GM18499 (cell line): Measurements from ENCODE around the gene TPO.
"Not testable (repeated sequence)": the region's sequence is repeated elsewhere in the genome, so short reads cannot be mapped to it uniquely, and the experiment has no call there.

Experiments
- ATAC-seq: cut with Tn5 transposase; IDR thresholded peaks from one replicate; pipeline ENCODE4 v1.9.1; 2021; ENCODE audit warnings: moderate number of reproducible peaks; ENCODE audit not compliant: insufficient read depth, unreplicated experiment

Gene TPO

DNA sequence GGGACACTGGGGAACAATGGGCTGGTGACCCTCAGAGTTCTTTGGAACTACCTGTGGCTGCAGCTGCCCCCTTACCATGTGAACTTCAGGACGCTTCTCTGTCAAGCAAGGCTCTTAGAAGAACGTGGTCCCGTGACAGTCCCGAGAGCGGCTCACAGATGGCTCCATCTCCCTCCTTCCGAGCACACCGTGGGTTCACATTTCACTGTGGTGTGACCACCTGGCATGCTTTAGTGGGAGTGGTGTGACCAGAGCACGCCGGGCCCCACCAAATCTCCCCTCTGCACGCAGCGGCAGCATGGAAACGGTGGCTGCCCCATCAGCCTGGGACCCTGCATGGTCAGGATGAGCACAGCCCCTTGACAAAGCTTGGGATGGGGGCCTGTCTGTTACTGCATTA lies 9.7 kb upstream of the TPO start:
- no peak for ATAC-seq

DNA sequence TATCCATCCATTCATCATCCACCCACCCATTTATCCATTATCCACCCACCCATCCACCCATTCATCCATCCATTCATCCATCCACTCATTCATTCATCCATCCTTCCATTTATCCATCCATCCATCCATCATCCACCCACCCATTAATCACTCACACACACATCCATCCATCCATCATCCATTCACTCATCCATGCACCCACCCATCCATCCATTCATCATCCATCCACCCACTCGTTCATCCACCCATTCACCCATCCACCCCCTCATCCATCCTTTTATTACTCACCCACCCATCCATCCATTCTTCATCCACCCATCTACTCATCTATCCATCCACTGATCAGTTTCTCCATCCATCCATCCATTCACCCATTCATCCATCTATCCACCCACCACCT lies 8.1 kb upstream of the TPO start:
- ATAC-seq, result no peak

DNA sequence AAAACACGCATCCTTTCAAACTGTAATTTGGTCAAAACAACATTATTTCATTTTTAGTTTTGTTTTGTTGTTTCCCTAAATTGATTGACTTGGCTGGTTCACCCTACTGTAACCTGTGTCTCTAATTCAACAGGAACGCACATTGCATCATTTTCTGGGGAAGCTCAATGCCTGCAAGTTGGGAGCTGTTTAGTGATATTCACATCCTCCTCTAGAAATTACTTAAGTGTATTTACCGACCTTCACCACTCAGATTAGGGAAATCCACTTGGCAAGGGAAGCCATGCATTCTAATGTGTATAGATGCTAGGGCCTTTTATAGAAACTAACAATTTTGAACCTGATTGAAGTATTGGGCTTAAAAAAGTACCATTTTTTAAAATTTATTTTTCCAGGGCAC lies 7.3 kb upstream of the TPO start:
- ATAC-seq, result no peak

DNA sequence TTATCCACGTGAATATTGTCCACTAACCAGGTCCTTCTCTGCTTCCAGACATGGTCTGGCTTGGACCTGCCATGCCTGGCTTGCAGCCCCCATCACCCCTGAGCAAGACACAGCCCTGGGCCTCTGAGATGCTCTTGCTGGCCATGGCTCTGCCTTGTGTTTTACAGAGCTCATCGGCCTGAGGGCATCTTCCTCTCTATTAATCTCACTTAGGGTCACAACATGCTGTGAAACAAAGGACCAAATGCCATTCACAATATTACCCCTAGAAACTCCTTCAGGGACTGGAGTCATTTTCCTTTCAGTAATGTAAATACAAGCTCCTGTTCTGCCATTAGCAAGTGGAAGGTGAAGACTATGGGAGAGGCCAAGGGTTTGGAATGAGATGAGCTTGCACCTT lies 6.8 kb upstream of the TPO start:
- ATAC-seq, result no peak

DNA sequence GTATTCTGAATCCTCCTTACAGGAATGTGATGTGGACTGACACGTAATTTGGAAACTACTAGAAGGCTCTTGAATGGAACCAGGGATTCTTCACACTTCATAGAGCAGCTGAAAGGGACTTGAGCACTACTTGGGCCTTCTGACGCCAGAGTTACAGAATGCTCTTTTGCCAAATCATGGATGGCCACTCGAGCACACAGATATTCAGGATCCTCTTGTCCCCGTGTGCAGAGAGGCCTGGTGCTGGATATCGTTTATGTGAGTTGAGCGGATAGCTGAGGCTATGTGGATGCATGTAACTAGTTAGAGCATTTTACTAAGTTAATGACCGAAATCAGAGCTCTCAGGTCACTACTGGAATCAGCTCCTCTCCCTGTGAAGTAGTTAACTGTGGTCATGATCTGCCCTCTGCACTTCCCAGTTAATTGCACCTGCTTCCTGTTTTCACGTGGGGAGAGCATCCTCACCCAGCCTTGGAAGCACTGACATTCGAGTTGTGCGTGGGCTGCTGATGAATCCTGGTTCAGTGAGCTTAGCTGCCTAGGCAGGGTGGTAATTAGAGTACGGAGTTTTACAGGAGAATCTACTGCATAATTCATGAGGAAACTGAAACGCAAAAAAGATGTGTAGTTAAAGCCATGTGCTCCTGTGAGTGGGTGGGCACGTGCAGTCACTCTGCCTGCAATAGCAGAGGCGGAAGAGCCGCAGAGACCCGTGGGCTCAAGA lies 5.2 kb upstream of the TPO start:
- ATAC-seq, result no peak

DNA sequence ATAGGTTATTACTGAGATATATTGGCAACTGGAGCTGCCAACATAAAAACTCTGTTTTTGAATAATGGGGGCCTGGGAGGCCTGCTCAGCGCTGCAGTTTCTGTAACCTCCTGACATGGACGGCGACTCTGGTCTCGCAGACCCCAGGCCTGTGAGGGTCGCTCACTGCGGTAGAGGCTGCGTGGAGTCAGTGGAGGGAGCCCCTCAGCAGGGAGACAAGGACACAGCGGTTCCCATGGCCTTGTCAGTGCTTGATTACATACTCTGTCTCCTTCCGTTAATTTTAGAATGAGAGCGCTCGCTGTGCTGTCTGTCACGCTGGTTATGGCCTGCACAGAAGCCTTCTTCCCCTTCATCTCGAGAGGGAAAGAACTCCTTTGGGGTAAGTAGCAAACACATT lies 858 bp downstream of the TPO start:
- ATAC-seq, result no peak

DNA sequence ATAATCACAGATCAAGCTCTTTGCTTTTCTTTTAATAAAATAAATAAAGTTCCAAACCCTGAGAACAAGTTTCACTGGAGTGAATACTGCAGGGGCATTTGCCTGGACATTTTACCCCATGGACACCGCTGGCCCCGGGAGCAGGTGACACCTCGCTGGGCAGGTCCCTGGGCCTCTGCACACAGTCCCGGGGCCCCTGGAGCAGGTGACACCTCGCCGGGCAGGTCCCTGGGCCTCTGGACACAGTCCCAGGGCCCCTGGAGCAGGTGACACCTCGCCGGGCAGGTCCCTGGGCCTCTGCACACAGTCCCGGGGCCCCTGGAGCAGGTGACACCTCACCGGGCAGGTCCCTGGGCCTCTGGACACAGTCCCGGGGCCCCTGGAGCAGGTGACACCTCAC lies 1.6 kb downstream of the TPO start:
- not testable (repeated sequence) for ATAC-seq

DNA sequence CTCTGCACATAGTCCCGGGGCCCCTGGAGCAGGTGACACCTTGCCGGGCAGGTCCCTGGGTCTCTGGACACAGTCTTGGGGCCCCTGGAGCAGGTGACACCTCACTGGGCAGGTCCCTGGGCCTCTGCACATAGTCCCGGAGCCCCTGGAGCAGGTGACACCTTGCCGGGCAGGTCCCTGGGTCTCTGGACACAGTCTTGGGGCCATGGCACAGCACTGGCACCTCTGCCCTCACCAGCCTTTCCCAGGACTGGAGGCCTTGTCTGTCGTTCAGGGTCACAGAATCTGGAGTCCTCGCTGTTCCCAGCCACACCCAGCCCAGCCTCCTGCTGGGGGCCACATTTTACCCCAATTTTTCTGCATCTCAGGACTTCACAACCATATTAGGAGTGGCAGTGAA lies 2.2 kb downstream of the TPO start:
- ATAC-seq, result no peak

DNA sequence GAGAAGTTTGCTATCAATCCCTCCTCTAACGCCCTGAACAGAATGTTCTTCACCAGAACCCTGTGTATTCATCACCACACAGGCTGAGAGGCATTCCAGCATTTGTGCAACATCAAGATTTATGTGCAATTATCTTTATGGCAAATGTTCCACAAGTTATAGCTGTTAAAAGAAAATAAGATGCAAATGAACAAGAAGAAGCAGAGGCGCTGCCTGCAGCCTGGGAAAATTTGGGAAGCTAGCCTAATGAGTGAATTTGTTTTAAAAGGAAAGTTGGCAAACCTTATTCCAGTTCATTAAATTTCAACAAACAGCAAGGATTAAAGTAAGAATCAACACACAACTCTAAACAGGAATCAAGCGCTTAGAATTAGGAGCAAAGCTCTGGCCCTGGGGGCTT lies 5.3 kb downstream of the TPO start:
- no peak for ATAC-seq

DNA sequence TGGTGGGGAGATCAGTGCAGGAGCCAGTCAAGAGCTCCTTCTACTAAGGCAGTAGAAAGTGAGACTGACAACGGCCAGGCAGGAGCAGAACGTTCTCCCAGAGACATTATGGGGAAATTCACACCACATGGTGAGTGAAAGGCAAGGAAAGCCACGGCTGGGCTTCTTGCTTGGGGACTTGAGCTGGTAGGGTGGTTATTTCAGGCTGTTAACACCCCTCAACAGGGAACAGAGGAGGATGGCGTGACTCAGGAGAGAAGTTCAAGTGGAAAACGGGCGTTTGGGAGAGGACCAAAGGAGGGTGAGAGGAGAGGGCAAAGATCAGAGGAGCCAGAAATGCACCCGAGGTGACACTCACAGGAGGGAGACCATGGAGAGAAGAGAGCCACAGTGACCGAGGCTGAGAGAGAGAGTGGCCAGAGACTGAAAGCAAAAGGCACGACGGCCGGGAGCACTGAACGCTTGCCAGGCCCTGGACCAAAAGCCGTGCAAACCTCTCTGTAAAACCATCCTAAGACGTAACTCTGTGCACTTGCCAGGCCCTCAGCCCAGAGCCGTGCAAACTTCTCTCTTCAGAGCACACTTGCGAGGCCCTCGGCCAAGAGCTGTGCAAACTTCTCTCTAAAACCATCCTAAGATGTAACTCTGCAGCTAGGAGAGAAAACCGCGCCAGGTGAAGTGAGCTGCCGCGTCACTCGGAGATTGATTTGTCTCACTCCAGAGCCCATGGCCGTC lies 7.7 kb downstream of the TPO start:
- ATAC-seq, result no peak

DNA sequence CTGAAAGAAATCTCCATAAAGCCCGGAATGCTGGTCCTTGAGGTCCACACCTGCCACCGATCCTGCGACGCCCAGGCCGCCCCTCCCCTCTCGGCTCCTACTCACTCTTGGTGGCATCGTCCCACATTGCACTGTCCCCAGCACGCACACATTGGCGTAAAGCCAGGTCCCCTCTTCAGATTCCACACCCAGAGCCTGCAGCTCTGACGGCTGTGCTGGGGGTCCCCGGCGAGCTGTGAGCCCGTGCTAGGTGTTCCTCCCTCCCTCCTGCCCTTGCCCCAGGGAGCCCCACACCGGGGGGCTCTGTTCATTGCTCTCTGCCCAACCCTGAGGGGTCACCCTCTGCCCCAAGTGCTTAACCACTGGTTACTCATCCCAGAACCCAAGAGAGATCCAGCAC lies 8.5 kb downstream of the TPO start:
- ATAC-seq, result no peak

DNA sequence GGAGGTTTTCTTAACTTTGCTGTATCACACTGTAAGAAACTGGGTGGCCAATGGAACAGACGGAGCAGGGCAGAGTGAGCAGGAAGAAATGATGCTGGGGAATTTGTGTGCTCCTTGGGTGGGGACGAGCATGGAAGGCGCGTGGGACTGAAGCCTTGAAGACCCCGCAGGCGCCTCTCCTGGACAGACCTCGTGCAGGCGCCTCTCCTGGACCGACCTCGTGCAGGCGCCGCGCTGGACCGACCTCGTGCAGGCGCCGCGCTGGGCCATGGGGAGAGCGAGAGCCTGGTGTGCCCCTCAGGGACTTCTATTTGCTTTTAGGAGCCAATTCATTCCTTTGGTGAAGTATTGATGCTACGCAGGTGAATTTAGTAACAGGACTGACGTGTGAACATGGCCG lies 8.9 kb downstream of the TPO start:
- ATAC-seq, result no peak

DNA sequence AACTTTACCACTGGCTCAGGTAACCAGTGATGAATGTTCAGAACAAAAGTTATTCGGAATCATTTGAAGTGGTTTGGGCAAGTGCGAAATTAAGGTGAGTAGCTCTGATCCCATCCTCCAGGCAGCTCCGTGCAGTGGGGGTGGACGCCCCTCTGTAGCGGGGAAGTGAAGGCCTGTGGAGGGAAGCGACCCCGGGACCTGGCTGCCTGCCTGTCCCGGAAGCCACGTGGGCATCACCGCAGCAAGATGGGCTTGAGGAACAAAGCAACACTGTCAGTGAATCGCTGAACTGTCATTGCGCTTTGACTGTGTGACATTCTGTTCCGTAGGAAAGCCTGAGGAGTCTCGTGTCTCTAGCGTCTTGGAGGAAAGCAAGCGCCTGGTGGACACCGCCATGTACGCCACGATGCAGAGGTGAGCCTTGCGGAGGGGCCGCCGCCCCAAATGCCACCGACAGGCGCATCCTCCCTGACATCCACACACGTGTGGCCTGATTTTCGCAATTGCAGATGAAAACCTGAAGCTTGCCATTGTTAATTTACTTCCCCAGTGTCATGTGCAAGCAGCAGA lies 9.5 kb downstream of the TPO start:
- ATAC-seq, result no peak

DNA sequence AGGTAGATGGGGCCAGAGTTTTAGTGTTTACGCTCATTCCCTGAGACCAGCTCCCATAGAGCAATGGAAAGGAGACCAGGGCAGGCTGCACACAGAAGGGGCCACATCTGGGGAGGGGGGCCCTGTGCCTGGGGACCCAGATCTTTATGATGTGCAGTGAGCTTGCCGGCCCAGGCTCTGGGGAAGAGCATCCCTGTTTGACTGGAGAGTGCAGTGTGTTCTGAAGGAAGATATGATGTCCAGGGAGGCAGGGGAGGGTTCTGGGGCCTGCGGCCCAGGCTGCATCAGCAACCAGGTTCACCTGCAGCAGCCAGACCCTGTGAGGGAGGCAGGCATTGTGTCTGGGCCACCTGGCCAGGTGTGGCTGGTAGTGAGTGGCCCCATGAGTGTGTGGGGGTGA lies 13.8 kb downstream of the TPO start:
- ATAC-seq, result no peak

DNA sequence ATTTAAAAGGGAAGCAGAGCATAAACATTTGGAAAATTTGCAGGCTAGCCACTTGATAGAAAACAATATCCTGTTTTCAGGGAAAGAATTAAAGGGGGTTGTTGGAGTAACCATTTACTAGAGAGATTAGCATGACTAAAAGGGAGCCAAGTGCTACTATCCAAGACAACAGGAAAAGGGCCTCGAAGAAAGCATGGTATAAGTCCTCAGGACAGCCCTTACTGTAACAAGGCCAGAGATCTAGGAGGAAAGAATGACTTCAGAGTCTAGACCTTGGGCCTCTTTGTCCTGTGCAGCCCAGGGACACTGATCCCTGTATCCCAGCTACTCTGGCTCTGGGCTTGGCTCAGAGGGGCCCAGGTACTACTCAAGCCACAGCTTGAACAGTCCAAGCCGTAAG lies 16.6 kb downstream of the TPO start:
- ATAC-seq, result no peak

DNA sequence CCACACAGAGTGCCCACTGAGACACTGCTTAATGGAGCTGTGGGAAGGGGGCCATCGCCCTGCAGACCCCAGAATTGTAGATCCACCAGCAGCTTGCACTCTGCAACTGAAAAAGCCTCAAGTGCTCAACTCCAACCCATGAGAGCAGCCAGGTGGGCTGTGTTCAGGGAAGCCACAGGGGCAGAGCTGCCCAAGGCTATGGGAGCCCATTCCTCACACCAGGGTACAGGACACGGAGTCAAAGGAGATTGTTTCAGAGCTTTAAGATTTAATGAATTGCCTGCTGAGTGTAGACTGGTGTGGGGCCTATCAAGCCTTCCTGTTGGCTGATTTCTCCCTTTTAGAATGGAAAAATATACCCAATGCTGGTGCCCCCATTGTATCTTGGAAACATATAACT lies 17.2 kb downstream of the TPO start:
- ATAC-seq, result no peak

DNA sequence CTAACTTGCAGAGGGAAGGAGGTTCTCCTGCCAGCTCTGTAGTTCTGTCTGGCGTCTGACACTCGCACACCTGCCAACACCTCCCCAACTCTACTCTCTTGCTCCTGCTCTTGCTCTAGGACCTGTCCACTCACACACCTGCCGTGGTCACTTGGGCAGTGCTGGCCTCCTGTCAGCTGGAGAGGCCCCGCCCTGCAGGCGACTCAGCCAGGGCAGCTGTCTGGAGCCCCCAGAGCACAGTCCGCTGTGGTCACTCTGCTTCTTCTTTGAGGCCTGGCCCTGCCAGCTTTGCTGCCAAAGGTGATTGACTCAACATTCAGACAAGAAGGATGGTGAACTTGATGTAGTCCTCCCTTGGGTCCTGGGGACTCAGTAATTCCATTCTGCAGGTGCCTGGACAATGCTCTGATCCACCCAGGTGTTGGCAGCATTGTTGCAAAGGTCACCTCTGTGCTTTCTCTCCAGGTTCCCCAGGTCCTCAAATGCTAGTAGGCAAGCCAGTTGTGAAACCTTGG lies 18.7 kb downstream of the TPO start:
- ATAC-seq, result no peak

DNA sequence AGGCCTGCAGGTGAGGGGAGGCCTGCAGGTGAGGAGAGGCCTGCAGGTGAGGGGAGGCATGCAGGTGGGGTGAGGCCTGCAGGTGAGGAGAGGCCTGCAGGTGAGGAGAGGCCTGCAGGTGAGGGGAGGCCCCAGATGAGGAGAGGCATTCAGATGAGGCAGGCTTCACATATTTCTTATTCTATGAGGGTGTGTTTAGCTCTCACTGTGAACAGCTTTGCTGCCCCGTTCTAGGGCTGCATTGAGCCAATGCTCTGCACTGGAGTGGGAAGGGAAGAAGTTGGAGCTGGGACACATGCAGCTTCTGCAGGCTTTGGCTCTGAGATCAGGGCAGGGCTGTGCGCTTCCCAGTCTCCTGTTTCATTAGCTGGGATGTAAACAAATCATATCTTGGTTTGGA lies 19.5 kb downstream of the TPO start:
- no peak for ATAC-seq

DNA sequence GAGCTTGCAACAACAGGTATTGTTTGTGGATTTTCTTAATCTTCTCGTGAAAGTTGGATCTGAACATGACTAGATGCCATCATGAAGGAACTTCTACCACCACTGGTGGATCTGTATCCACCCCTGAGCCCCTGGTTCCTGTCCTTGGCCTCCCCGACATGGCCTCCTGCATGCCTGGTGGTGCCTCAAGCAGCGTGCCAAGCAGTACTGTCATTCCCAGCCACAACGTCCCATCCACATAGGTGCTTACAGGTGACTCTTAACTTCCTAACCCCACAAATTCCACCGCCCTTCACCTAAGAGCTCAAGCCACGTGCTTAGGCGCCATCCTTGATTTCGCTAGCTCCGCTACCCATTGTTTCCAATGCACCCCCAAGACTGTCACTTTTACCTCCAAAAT lies 23.1 kb downstream of the TPO start:
- no peak for ATAC-seq

DNA sequence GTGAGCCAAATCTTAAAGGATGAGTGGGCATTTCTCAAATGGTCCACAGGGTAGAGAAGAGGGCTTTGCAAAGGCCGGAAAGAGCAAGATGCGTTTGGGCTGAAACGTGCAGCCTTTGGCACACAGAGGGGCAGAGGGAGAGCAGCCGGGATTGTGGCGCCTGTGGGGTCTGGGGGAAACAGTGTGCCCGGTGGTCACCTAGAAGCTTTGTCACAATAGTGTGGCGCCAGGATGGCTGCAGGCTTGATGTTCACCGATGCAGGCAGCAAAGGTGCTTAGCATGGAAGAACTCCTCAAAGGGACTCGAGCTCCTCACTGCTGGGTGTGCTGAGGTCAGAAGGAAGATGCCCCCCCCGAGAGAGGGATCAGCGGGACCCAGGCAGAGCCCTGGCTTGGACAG lies 23.8 kb downstream of the TPO start:
- no peak for ATAC-seq

DNA sequence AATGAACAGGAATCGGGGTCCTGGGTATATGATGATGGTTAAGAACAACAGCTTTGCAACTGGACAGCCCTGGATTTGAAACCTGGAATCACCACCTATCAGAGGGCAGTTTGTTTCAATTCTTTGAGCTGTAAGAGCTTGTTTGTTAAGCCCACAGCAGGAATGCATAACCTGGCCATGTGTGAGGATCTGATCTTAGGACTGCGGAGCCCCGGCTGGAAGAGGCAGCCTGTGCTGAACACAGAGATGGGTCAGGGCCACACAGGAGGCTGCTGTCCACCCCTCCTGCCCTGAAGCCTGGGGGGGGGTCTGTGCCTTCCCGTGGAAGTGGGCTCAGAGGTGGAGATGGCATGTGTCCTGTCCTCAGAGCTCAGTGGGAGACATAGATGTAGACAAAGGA lies 24.3 kb downstream of the TPO start:
- ATAC-seq, result no peak

DNA sequence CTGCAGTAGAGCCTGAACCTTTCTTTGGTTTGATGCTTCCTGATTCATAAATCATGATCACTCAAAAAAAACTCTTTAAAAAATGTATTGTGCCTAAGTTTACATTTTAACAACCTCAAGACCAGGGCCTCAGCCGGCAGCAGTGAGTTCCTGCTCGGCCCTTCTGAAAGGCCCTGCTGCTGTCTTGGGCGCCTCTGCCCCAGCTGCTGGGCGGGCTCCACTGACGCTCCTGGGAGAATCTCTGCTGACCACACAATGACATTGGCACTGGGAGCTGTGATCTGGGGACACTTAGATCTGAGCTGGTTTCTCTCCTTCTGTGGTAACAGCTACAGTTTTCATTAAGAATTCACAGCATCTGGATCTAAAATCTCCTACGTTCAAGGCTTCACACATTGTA lies 25.7 kb downstream of the TPO start:
- ATAC-seq, result no peak
